ENCODE data around the gene SARM1.
A peak's percentile ranks its signal among the peaks of the same experiment; 100 is the strongest.

Gene SARM1

GRCh38 chr17:28341516-28341915, 30.0 kb upstream of the SARM1 start:
- no peak for DNase-seq (ENCODE audit: low read depth)
- TF ChIP-seq, protein P1, sequence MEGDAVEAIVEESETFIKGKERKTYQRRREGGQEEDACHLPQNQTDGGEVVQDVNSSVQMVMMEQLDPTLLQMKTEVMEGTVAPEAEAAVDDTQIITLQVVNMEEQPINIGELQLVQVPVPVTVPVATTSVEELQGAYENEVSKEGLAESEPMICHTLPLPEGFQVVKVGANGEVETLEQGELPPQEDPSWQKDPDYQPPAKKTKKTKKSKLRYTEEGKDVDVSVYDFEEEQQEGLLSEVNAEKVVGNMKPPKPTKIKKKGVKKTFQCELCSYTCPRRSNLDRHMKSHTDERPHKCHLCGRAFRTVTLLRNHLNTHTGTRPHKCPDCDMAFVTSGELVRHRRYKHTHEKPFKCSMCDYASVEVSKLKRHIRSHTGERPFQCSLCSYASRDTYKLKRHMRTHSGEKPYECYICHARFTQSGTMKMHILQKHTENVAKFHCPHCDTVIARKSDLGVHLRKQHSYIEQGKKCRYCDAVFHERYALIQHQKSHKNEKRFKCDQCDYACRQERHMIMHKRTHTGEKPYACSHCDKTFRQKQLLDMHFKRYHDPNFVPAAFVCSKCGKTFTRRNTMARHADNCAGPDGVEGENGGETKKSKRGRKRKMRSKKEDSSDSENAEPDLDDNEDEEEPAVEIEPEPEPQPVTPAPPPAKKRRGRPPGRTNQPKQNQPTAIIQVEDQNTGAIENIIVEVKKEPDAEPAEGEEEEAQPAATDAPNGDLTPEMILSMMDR (IDR thresholded peaks at IDR 0.05; ENCODE audit: insufficient read depth, low read depth, low read length, missing control alignments) = no peak
- no peak overlapping the region for H3K4me3 ChIP-seq (ENCODE audit: low read length)

- H3K4me3 ChIP-seq (ENCODE audit: low read length) = no peak overlapping the region
- TF ChIP-seq, protein P1 (IDR thresholded peaks at IDR 0.05; ENCODE audit: insufficient read depth, low read depth, low read length, missing control alignments) = no peak
- no peak for DNase-seq (ENCODE audit: low read depth)
Observed at GRCh38 chr17:28342313-28342712, 29.2 kb upstream of the SARM1 start.

GRCh38 chr17:28343491-28343932, 28.0 kb upstream of the SARM1 start:
- TF ChIP-seq, protein P1 (IDR thresholded peaks at IDR 0.05; ENCODE audit: insufficient read depth, low read depth, low read length, missing control alignments) = no peak
- peak; percentile 55 for DNase-seq (ENCODE audit: low read depth)
- H3K4me3 ChIP-seq (ENCODE audit: low read length) = no peak overlapping the region

DNA sequence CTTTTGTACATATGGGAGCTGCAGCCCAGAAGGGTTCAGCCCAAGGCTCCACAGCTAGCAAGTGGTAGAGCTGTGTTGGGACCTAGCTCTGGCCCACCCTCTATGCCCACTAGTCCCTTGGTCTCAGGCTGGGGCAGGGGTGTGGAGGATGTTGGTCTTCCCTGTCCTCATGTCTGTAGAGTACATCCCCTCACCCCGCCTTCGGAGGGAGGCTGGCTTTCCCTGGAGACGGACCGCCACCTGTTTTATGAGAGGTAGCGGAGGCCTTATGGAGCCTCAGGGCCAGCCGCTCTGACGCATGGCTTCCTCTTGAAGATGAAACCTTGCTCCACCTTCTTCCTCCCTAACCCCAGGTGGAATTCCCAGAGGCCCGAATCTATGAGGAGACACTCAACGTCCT, 27.5 kb upstream of the SARM1 start:
- TF ChIP-seq, protein P1 (IDR thresholded peaks at IDR 0.05; ENCODE audit: insufficient read depth, low read depth, low read length, missing control alignments) = no peak
- H3K4me3 ChIP-seq (ENCODE audit: low read length) = no peak overlapping the region
- no peak for DNase-seq (ENCODE audit: low read depth)

GRCh38 chr17:28344435-28344901, 27.0 kb upstream of the SARM1 start:
- H3K4me3 ChIP-seq (ENCODE audit: low read length) = no peak overlapping the region
- TF ChIP-seq, protein P1 (IDR thresholded peaks at IDR 0.05; ENCODE audit: insufficient read depth, low read depth, low read length, missing control alignments) = no peak
- DNase-seq (ENCODE audit: low read depth) = no peak

DNA sequence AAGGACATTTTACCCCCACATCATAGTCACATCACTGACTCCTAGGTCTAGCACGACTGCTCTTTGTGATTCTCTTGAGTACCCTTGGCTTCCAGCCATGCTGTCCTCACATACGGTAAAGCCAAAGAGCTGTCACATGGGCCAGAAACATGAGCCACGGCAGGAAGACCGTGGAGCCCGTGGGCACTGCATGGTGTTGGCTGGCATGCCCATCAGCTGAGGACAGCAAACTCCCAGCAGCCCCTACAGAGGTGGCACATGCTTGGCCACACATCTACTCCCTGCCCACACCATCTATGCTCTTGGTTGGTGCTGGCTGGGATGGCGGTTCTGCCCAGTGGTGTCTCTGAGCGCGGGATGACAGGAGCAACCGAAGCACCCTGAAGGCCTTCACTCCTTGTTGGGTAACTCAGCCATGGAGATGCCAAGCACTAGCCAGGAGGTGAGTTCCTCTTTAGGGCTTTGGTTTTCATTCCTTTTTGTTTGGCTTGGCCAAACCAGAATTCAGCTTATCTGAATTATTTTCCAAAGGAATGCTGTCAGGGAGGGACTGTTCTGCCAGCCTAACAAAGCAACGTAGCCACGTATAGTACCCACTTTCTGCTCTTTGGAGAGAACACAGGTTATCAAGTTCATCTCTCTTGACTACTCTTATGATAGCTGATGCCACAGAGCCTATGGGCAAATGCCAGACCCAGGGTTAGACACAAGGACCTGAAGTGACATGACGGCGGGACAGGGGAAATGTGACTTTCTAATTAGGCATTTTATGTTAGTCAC, 25.9 kb upstream of the SARM1 start:
- TF ChIP-seq, protein P1 (IDR thresholded peaks at IDR 0.05; ENCODE audit: insufficient read depth, low read depth, low read length, missing control alignments) = no peak
- H3K4me3 ChIP-seq (ENCODE audit: low read length) = no peak overlapping the region
- DNase-seq (ENCODE audit: low read depth) = no peak

DNA sequence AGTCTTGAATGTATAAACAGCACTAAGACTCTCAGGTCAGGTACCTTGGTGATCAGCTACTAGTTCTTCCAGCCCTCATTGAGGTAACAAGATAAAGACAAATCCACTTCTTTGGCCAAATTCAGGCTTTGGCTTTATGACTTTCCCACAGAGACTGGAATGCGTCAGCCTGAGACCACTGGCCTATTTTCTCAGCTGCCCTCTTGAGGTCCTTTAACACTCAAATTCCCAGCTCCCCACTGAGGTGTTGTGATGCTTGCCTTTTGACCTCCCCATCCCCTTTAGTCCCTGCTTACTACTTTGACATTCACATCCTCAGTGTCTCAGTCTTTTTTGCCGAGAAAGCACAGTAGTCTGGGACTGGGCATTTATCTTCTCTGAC, 25.3 kb upstream of the SARM1 start:
- TF ChIP-seq, protein P1 (IDR thresholded peaks at IDR 0.05; ENCODE audit: insufficient read depth, low read depth, low read length, missing control alignments) = no peak

More for the DNA sequence above, 25.3 kb upstream of the SARM1 start:
- H3K4me3 ChIP-seq (ENCODE audit: low read length) = no peak overlapping the region
- no peak for DNase-seq (ENCODE audit: low read depth)
